Activated T-helper 2 cell treated with anti-CD3 and anti-CD28 coated beads, Interferon-gamma antibody, Interleukin-2, Interleukin-4, amounts not matched to agents 10 μg/mL and 5 μg/mL and 100 μg/mL, durations not matched to agents 14 hours and 24 hours and 36 hours (primary cell): Measurements from ENCODE around the gene NRGN. TPM values are rescaled to one million over a fixed set of nuclear protein-coding genes. Genes with fewer than 3 reads are reported as not detected.

Experiments used
- DNase-seq: peaks from one replicate; pipeline ENCODE4 v3.0.0; 2021; ENCODE audit warnings: low spot score
- H3K27ac Mint-ChIP-seq: one replicate; pipeline ENCODE4 v1.8.0; 2021; ENCODE audit warnings: mixed read lengths
- H3K27me3 Mint-ChIP-seq: one replicate; pipeline ENCODE4 v1.8.0; 2021; ENCODE audit warnings: low read depth, mixed read lengths
- H3K36me3 Mint-ChIP-seq: one replicate; pipeline ENCODE4 v1.8.0; 2021; ENCODE audit warnings: low read depth, mixed read lengths
- H3K4me1 Mint-ChIP-seq: one replicate; pipeline ENCODE4 v1.8.0; 2021; ENCODE audit warnings: low read depth, mixed read lengths
- H3K4me3 Mint-ChIP-seq: one replicate; pipeline ENCODE4 v1.8.0; 2021; ENCODE audit warnings: low read depth, mild to moderate bottlenecking, moderate library complexity, mixed read lengths
- H3K9me3 Mint-ChIP-seq: one replicate; pipeline ENCODE4 v1.8.0; 2021; ENCODE audit warnings: mixed read lengths
- intact Hi-C: fragments of 100-400 bp; cut with micrococcal nuclease; formaldehyde crosslinking; loops from one replicate; pipeline ENCODE4 v1.15.1; 2023
- total RNA-seq: library from RNA; stranded (reverse); gene quantifications from 2 replicates; pipeline ENCODE4 v1.2.3, GENCODE V29; 2022

Gene NRGN
- total RNA-seq, 1 donor from 2014 or later, result 5.0 TPM

DNA sequence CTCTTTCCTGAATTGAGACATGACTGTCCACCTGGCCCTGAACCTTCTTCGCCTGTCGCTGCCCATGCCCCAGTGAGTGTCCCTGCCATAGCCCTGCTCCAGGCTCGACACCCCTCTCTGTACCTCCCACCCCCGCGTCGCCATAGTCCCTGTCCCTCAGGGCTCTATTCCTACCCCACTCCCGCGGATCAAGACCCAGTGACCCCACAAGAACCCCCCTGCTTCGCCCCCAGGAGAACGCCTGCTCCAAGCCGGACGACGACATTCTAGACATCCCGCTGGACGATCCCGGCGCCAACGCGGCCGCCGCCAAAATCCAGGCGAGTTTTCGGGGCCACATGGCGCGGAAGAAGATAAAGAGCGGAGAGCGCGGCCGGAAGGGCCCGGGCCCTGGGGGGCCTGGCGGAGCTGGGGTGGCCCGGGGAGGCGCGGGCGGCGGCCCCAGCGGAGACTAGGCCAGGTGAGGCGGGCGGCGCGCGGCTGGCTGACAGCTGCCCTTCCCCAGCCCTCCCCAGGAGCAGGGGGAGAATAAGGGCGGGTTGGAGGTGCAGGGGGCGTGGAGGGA, 5.6 kb downstream of the NRGN start:
- peak overlapping the region; percentile 48 for H3K4me3 Mint-ChIP-seq
- no peak for DNase-seq
- no peaks in the 10 kb centered on the region for H3K9me3 Mint-ChIP-seq
- H3K4me1 Mint-ChIP-seq, result peaks cover 19% of the 10 kb centered on the region
- intact Hi-C loops, result loop anchor here (5.0 to 10.0 kb wide), 2 partner anchors 132 to 1139 kb away; partner anchors contain the start of gene HYLS1
- H3K27ac Mint-ChIP-seq, result no peak overlapping the region
- H3K27me3 Mint-ChIP-seq, result peaks cover 22% of the 10 kb centered on the region
- H3K36me3 Mint-ChIP-seq, result no peaks in the 10 kb centered on the region

- intact Hi-C loops, result loop anchor here (1.0 to 10.0 kb wide), 5 partner anchors 17 to 1139 kb away; partner anchors contain the start of genes ESAM, HYLS1, SIAE and SPA17
- no peak for DNase-seq
- Mint-ChIP-seq H3K36me3 (no peaks in the 10 kb centered on the region), H3K27ac (peak overlapping the region; percentile 94), H3K9me3 (no peaks in the 10 kb centered on the region), H3K4me3 (peak overlapping the region; percentile 95), H3K27me3 (peaks cover 16% of the 10 kb centered on the region), H3K4me1 (peaks cover 16% of the 10 kb centered on the region)
Observed at GRCh38 chr11:124745835-124746620, 6.3 kb downstream of the NRGN start.

DNA sequence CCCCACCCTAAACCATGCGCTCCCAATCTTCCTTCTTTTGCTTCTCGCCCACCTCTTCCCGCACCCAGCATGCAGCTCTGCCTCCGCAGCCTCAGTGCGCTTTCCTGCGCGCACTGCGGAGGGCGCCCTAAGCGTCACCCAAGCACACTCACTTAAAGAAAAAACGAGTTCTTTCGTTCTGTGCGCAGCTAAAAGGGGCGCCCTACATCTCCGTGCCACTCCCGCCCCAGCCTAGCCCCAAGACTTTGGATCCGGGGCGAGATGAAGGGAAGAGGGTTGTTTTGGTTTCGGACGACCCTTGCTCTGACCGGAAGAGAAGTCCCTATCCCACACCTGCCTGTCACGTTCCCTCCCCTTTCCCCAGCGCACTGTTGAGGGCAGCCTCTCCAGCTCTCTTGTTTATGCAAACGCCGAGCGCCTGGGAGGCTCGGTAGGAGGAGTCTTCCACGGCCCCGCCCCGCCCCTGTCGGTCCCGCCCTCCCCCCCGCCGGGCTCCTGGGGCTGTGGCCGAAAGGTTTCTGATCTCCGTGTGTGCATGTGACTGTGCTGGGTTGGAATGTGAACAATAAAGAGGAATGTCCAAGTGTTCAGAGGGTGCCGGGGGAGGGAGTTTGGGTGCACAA, 7.0 kb downstream of the NRGN start:
- Mint-ChIP-seq H3K36me3 (no peaks in the 10 kb centered on the region), H3K27me3 (peaks cover 8% of the 10 kb centered on the region), H3K9me3 (no peaks in the 10 kb centered on the region), H3K4me3 (peak overlapping the region; percentile 95), H3K27ac (peak overlapping the region; percentile 94), H3K4me1 (peaks cover 14% of the 10 kb centered on the region)
- peak; percentile 69 for DNase-seq
- intact Hi-C loops, result loop anchor here (1.0 to 10.0 kb wide), 6 partner anchors 12 to 1138 kb away; partner anchors contain the start of genes ESAM, HYLS1, SIAE and SPA17

DNA sequence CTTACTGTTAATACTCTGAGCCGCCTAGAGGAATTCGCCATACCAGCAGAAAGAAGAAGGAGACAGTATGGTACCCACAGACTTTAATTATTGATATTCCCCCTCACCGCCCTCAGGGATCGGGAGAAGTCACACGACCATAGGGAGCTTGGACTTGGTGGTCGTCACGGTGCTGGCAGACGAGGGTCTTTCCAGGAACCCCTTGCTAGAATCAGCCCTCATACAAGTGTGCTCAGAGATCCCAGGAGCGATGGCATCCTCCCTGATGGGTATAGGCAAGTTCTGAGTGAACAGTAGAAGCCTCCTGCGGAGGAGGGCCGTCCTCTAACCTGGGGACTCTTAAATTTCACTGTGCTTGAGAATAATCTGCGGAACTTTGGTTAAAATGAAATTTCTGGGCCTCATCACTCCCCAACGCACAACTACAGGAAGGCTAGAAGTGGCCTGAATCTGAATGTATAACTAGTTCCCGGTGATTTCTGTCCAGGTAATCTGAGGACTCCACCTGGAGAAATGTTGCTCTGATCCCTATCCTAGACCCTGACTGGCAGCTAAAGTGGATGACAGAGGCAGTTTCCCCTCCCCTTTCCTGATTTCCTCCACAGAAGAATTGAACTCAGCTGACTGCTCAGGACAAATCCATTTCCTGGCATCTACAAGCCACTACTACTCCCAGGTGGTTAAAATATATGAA, 7.8 kb downstream of the NRGN start:
- no peaks in the 10 kb centered on the region for H3K36me3 Mint-ChIP-seq
- H3K4me3 Mint-ChIP-seq, result peak overlapping the region; percentile 95
- DNase-seq, result no peak

DNA sequence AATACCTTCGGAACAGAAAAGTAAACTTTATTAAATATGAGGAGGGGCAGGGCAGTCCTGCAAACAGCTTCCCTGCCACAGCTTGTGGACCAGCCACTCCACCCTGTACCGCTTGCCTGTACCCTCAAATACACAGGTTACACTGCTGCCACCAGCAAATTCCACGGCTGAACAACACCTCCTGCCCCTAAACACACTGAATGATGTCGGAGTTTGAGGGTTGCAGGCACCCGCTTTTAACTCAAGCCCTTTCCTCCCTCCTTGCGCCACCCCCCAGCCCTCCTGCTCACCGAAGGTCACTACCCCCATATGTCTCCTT, 8.3 kb downstream of the NRGN start:
- Mint-ChIP-seq H3K4me3 (no peak overlapping the region), H3K27ac (peak overlapping the region; percentile 28), H3K27me3 (peaks cover 5% of the 10 kb centered on the region), H3K36me3 (no peaks in the 10 kb centered on the region), H3K9me3 (no peaks in the 10 kb centered on the region), H3K4me1 (peaks cover 16% of the 10 kb centered on the region)
- DNase-seq, result no peak
- intact Hi-C loops, result loop anchor here (5.0 to 10.0 kb wide), 2 partner anchors 129 to 1137 kb away; partner anchors contain the start of gene HYLS1

More for the DNA sequence above, 7.8 kb downstream of the NRGN start:
- intact Hi-C loops, result loop anchor here (1.0 to 10.0 kb wide), 5 partner anchors 11 to 1137 kb away; partner anchors contain the start of genes ESAM and HYLS1
- Mint-ChIP-seq H3K27ac (no peak overlapping the region), H3K4me1 (peaks cover 14% of the 10 kb centered on the region), H3K27me3 (peaks cover 5% of the 10 kb centered on the region), H3K9me3 (no peaks in the 10 kb centered on the region)

DNA sequence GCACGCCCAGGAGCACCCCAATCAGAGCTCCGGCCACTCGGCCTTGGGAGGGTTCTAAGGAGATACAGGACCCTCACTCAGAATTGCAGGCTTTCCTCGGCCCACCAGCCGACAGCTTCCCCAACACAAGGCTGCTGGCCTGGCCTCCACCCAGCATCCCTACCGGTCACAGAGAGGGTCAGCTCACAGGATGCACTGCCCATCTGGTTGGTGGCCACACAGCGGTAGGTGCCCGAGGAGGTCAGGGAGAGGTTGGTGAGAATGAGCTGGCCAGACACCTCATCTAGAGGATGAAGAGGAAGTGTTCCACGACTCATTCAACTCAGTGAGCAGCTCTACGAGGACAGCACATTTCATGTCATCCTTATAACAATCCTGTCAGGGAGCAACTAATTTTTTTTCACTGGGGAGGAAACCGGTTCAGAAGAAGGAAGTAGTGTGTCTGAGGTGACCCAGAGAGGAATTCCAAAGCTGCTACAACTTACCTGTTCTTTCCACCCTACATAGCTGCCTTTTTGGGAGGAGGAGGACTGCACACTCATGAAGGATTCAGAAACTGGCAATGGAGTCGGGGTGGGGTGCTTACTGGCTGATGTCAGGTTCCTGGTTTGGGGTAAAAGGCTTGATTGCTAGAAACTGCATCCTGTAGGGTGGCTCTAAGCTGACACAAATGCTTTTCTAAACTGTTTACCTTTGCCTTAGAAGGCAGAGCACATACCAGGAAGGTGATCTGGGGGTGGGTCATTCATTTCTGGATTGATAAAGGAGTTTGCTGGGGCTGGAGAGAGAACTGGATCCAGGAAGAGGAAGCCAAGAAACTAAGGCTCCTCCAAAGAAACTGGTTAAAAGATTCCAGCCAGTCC, 9.0 kb downstream of the NRGN start:
- Mint-ChIP-seq H3K4me3 (no peak overlapping the region), H3K27ac (no peak overlapping the region), H3K9me3 (no peaks in the 10 kb centered on the region), H3K36me3 (no peaks in the 10 kb centered on the region), H3K27me3 (peaks cover 4% of the 10 kb centered on the region), H3K4me1 (peaks cover 16% of the 10 kb centered on the region)
- no peak for DNase-seq
- intact Hi-C loops, result loop anchor here (5.0 to 10.0 kb wide), 2 partner anchors 129 to 1136 kb away; partner anchors contain the start of gene HYLS1

GRCh38 chr11:124749912-124750311, 10.2 kb downstream of the NRGN start:
- Mint-ChIP-seq H3K4me1 (peaks cover 16% of the 10 kb centered on the region), H3K4me3 (no peak overlapping the region), H3K9me3 (no peaks in the 10 kb centered on the region), H3K27ac (no peak overlapping the region), H3K36me3 (no peaks in the 10 kb centered on the region), H3K27me3 (peaks cover 4% of the 10 kb centered on the region)
- intact Hi-C loops, result loop anchor here (5.0 to 10.0 kb wide), 2 partner anchors 127 to 1135 kb away; partner anchors contain the start of gene HYLS1
- no peak for DNase-seq

- Mint-ChIP-seq H3K9me3 (no peaks in the 10 kb centered on the region), H3K36me3 (no peaks in the 10 kb centered on the region), H3K4me1 (peaks cover 16% of the 10 kb centered on the region), H3K27me3 (peaks cover 10% of the 10 kb centered on the region), H3K4me3 (no peak overlapping the region), H3K27ac (no peak overlapping the region)
- intact Hi-C loops, result no loop called here
- DNase-seq, result no peak
Observed at GRCh38 chr11:124751391-124751740, 11.6 kb downstream of the NRGN start.

DNA sequence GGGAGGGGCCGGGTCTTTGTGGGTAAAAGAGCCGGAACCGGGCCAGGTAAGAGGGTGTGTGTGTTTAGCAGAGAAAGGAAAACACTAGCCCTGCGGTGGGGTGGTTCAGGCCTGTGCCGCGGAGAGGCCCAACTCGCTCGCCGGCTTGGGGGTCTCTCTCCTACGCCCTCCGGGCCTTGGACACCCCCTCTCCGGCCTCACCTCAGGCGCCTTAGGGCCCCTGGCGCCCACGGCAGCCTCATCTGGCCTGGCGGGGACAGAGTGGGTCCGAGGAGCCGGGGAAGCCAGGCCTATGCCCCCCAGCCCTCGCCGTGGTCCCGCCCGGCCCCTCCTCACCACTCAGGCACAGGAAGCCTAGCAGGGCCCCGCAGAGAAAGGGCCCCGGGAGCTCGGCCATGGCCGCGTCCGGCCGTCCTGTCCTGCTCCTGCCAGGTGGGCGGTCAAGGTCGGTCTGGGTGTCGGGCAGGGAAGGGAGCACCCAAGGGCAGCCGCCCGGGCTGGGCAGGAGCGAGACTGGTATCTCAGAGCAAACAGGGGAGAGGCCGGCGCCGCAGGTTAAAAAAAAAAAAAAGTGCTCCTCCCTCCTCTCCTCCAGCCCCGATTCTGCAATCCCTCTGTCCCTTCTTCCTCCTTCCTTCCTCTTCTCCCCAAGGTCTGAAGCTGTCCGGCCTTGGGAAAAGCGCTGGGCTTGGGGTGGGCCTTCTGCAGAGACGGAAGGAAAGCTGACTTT, 12.2 kb downstream of the NRGN start, which contains the start of gene VSIG2:
Gene VSIG2, minus strand, starts transcription at position 515 of the 730 bp plus-strand sequence. Its CDS starts 118 bp downstream, at position 397.
- Mint-ChIP-seq H3K36me3 (no peaks in the 10 kb centered on the region), H3K4me1 (peaks cover 12% of the 10 kb centered on the region), H3K27me3 (peaks cover 15% of the 10 kb centered on the region), H3K27ac (no peak within 1 kb of the TSS), H3K4me3 (no peak within 1 kb of the TSS), H3K9me3 (no peaks in the 10 kb centered on the region)
- no peak for DNase-seq
- intact Hi-C loops, result no loop called here

- Mint-ChIP-seq H3K36me3 (no peaks in the 10 kb centered on the region), H3K4me3 (no peak overlapping the region), H3K27me3 (peaks cover 21% of the 10 kb centered on the region), H3K9me3 (no peaks in the 10 kb centered on the region), H3K4me1 (peaks cover 9% of the 10 kb centered on the region), H3K27ac (no peak overlapping the region)
- intact Hi-C loops, result no loop called here
- DNase-seq, result no peak
Observed at GRCh38 chr11:124752471-124753102, 12.8 kb downstream of the NRGN start.

GRCh38 chr11:124753205-124753604, 13.5 kb downstream of the NRGN start:
- H3K27me3 Mint-ChIP-seq, result peaks cover 27% of the 10 kb centered on the region
- DNase-seq, result no peak
- H3K4me3 Mint-ChIP-seq, result no peak overlapping the region
- H3K4me1 Mint-ChIP-seq, result peaks cover 10% of the 10 kb centered on the region
- no peak overlapping the region for H3K27ac Mint-ChIP-seq
- intact Hi-C loops, result no loop called here
- no peaks in the 10 kb centered on the region for H3K36me3 Mint-ChIP-seq
- no peaks in the 10 kb centered on the region for H3K9me3 Mint-ChIP-seq
